Naive thymus-derived CD8-positive, alpha-beta T cell (primary cell): ENCODE data around the gene PYGB. TPM values are rescaled to one million over a fixed set of nuclear protein-coding genes. Genes with fewer than 3 reads are reported as not detected.
"Not testable (repeated sequence)": the region's sequence is repeated elsewhere in the genome, so short reads cannot be mapped to it uniquely, and the experiment has no call there.

Experiments used
- ATAC-seq, 2 donors: fragments of 150-1000 bp; cut with Tn5 transposase in 1 of 2; sonication (Bioruptor Pico), chemical (Tn5 transposase) in 1 of 2; 1 replicate in 1 of 2; 2 replicates in 1 of 2; pipeline ENCODE4 v1.10.0; 2021; ENCODE audit warnings: mild to moderate bottlenecking in 2 of 2, moderate library complexity in 2 of 2
- POLR2A ChIA-PET: fragments of 350-600 bp; sonication (Branson Sonifier 250); formaldehyde crosslinking; loops from one replicate; lab custom pipeline; 2021; ENCODE audit warnings: antibody characterized with exemption; lab: Charles Lee
- DNase-seq, 10 donors: peaks; one replicate each; pipeline versions ENCODE4 v3.0.0 to v3.0.0-alpha.2; 2020 to 2022
- H3K27ac Mint-ChIP-seq, 10 donors: one replicate each; pipeline ENCODE4 v1.8.0; 2020 to 2022; ENCODE audit warnings: mild to moderate bottlenecking in 10 of 10, mixed read lengths in 10 of 10, moderate library complexity in 4 of 10, inconsistent platforms in 1 of 10
- H3K27me3 Mint-ChIP-seq, 5 donors: one replicate each; pipeline ENCODE4 v1.8.0; 2021 to 2022; ENCODE audit warnings: mixed read lengths in 5 of 5
- H3K36me3 Mint-ChIP-seq, 3 donors: one replicate each; pipeline ENCODE4 v1.8.0; 2020 to 2022; ENCODE audit warnings: mixed read lengths in 3 of 3, mild to moderate bottlenecking in 2 of 3, inconsistent platforms in 1 of 3
- H3K4me1 Mint-ChIP-seq, 4 donors: one replicate each; pipeline ENCODE4 v1.8.0; 2021 to 2022; ENCODE audit warnings: mixed read lengths in 4 of 4
- H3K4me3 Mint-ChIP-seq, 10 donors: one replicate each; pipeline ENCODE4 v1.8.0; 2020 to 2022; ENCODE audit warnings: mild to moderate bottlenecking in 10 of 10, mixed read lengths in 10 of 10, moderate library complexity in 6 of 10, inconsistent platforms in 1 of 10
- H3K9me3 Mint-ChIP-seq, 9 donors: one replicate each; pipeline ENCODE4 v1.8.0; 2020 to 2022; ENCODE audit warnings: mixed read lengths in 9 of 9, mild to moderate bottlenecking in 3 of 9, inconsistent platforms in 1 of 9, moderate library complexity in 1 of 9
- polyA plus RNA-seq, 3 donors: library from polyadenylated mRNA; unstranded; fragments of 300-500 nt; fragmentation: Illumina TruSeq; gene quantifications; one replicate each; pipeline ENCODE4 v1.2.3, GENCODE V29; 2021
- total RNA-seq, 8 experiments: library from RNA in 2 of 8; stranded (reverse) in 2 of 8; gene quantifications; one replicate each; pipeline ENCODE4 v1.2.3 and lab custom pipeline; 2021 to 2026

The PYGB gene
- total and polyA plus RNA-seq, 5 experiments from 2014 or later: 39.9 to 107 (median 54.4) TPM

- Mint-ChIP-seq H3K36me3 (peaks cover 0 to 34% (median 6%) of the 10 kb centered on the region in 3 donors), H3K4me1 (peaks cover 10 to 52% (median 29%) of the 10 kb centered on the region in 4 donors)
- H3K27ac Mint-ChIP-seq, H3K27me3 Mint-ChIP-seq, H3K4me3 Mint-ChIP-seq, H3K9me3 Mint-ChIP-seq, ATAC-seq, POLR2A ChIA-PET: not testable (repeated sequence)
- peak in 1 of 10 donors; percentile 24 for DNase-seq
These were observed 64.8 kb downstream of the PYGB start for GRCh38 chr20:25312716-25313115.

GRCh38 chr20:25313593-25313992 is 65.7 kb downstream of the PYGB start:
- POLR2A ChIA-PET: no interaction called here
- H3K36me3 Mint-ChIP-seq: peaks cover 0 to 34% (median 6%) of the 10 kb centered on the region in 3 donors

GRCh38 chr20:25314497-25315417 is 66.9 kb downstream of the PYGB start:
- Mint-ChIP-seq H3K27me3 (no peaks in the 10 kb centered on the region), H3K4me1 (peaks cover 11 to 68% (median 40%) of the 10 kb centered on the region in 4 donors), H3K36me3 (peaks cover 0 to 36% (median 6%) of the 10 kb centered on the region in 3 donors), H3K27ac (no peak overlapping the region), H3K4me3 (no peak overlapping the region), H3K9me3 (no peaks in the 10 kb centered on the region)
- POLR2A ChIA-PET: no interaction called here
- ATAC-seq (no peak), DNase-seq (peak in 1 of 10 donors; percentile 44)

More at GRCh38 chr20:25313593-25313992, 65.7 kb downstream of the PYGB start:
- Mint-ChIP-seq H3K27me3 (no peaks in the 10 kb centered on the region), H3K9me3 (no peaks in the 10 kb centered on the region), H3K4me3 (no peak overlapping the region), H3K4me1 (peaks cover 10 to 60% (median 32%) of the 10 kb centered on the region in 4 donors), H3K27ac (no peak overlapping the region)
- DNase-seq (no peak), ATAC-seq (no peak)

GRCh38 chr20:25315418-25316210 is 67.7 kb downstream of the PYGB start:
- H3K27ac Mint-ChIP-seq: peak overlapping the region in 2 of 10 donors; percentile 24 to 57
- peaks cover 11 to 67% (median 36%) of the 10 kb centered on the region in 4 donors for H3K4me1 Mint-ChIP-seq
- no peaks in the 10 kb centered on the region for H3K9me3 Mint-ChIP-seq
- peak overlapping the region in 1 of 10 donors; percentile 12 for H3K4me3 Mint-ChIP-seq
- no peaks in the 10 kb centered on the region for H3K27me3 Mint-ChIP-seq
- H3K36me3 Mint-ChIP-seq: peaks cover 0 to 39% (median 6%) of the 10 kb centered on the region in 3 donors
- ATAC-seq: no peak
- peak in 1 of 10 donors; percentile 40 for DNase-seq
- POLR2A ChIA-PET: no interaction called here

GRCh38 chr20:25316506-25317190 is 68.8 kb downstream of the PYGB start:
- H3K4me3 Mint-ChIP-seq: no peak overlapping the region
- peaks cover 0 to 42% (median 8%) of the 10 kb centered on the region in 3 donors for H3K36me3 Mint-ChIP-seq
- peak in 1 of 10 donors; percentile 10 for DNase-seq
- POLR2A ChIA-PET: interaction anchor here (0.9 kb wide), 1 partner anchor 29 kb away, joined by 3 read pairs; no protein-coding TSS in a partner anchor
- H3K27ac Mint-ChIP-seq: peak overlapping the region in 2 of 10 donors; percentile 11 to 57
- no peak for ATAC-seq
- H3K27me3 Mint-ChIP-seq: no peaks in the 10 kb centered on the region
- H3K4me1 Mint-ChIP-seq: peaks cover 11 to 65% (median 29%) of the 10 kb centered on the region in 4 donors
- no peaks in the 10 kb centered on the region for H3K9me3 Mint-ChIP-seq

- Mint-ChIP-seq H3K4me3 (no peak overlapping the region), H3K27ac (peak overlapping the region in 3 of 10 donors; percentile 62 to 84 (median 74))
- peak in 1 of 10 donors; percentile 54 for DNase-seq
These were observed 69.6 kb downstream of the PYGB start for GRCh38 chr20:25317351-25318075.

GRCh38 chr20:25318471-25319240 is 70.8 kb downstream of the PYGB start:
- Mint-ChIP-seq H3K4me3 (peak overlapping the region in 6 of 10 donors; percentile 15 to 64 (median 28)), H3K4me1 (peaks cover 17 to 69% (median 35%) of the 10 kb centered on the region in 4 donors)
- POLR2A ChIA-PET: no interaction called here

More at GRCh38 chr20:25317351-25318075, 69.6 kb downstream of the PYGB start:
- H3K9me3 Mint-ChIP-seq: no peaks in the 10 kb centered on the region
- H3K36me3 Mint-ChIP-seq: peaks cover 0 to 49% (median 8%) of the 10 kb centered on the region in 3 donors
- no peaks in the 10 kb centered on the region for H3K27me3 Mint-ChIP-seq
- no peak for ATAC-seq
- H3K4me1 Mint-ChIP-seq: peaks cover 14 to 64% (median 31%) of the 10 kb centered on the region in 4 donors
- POLR2A ChIA-PET: interaction anchor here (0.9 kb wide), 1 partner anchor 30 kb away, joined by 3 read pairs; no protein-coding TSS in a partner anchor

GRCh38 chr20:25319241-25320034 is 71.6 kb downstream of the PYGB start:
- Mint-ChIP-seq H3K27me3 (no peaks in the 10 kb centered on the region), H3K36me3 (peaks cover 0 to 56% (median 13%) of the 10 kb centered on the region in 3 donors), H3K4me1 (peaks cover 17 to 72% (median 40%) of the 10 kb centered on the region in 4 donors), H3K9me3 (no peaks in the 10 kb centered on the region), H3K4me3 (peak overlapping the region in 2 of 10 donors; percentile 18 to 65), H3K27ac (peak overlapping the region in 5 of 10 donors; percentile 19 to 75 (median 46))
- POLR2A ChIA-PET: no interaction called here
- DNase-seq: peak in 1 of 10 donors; percentile 50
- peak in 1 of 2 donors; percentile 14 for ATAC-seq

More at GRCh38 chr20:25318471-25319240, 70.8 kb downstream of the PYGB start:
- Mint-ChIP-seq H3K9me3 (no peaks in the 10 kb centered on the region), H3K27me3 (no peaks in the 10 kb centered on the region), H3K27ac (peak overlapping the region in 9 of 10 donors; percentile 31 to 90 (median 59)), H3K36me3 (peaks cover 0 to 59% (median 13%) of the 10 kb centered on the region in 3 donors)
- DNase-seq: peak in 2 of 10 donors; percentile 36 to 50
- peak; percentile 39 to 50 for ATAC-seq

- Mint-ChIP-seq H3K9me3 (no peaks in the 10 kb centered on the region), H3K27me3 (no peaks in the 10 kb centered on the region), H3K4me3 (no peak overlapping the region), H3K36me3 (peaks cover 0 to 50% (median 10%) of the 10 kb centered on the region in 3 donors), H3K4me1 (peaks cover 17 to 80% (median 42%) of the 10 kb centered on the region in 4 donors), H3K27ac (peak overlapping the region in 2 of 10 donors; percentile 44 to 75)
- no peak for ATAC-seq
- peak in 1 of 10 donors; percentile 31 for DNase-seq
- POLR2A ChIA-PET: no interaction called here
These were observed 72.3 kb downstream of the PYGB start for GRCh38 chr20:25320035-25320800.
